T-helper 9 cell (primary cell): ENCODE results near the gene KBTBD2.
"Not testable (repeated sequence)": the region's sequence is repeated elsewhere in the genome, so short reads cannot be mapped to it uniquely, and the experiment has no call there.

Source experiments
- DNase-seq: peaks from one replicate; pipeline ENCODE4 v3.0.0-alpha.2; 2020
- total RNA-seq, 2 donors: gene quantifications; one replicate each; lab custom pipeline; 2026; lab: John Stamatoyannopoulos, UW

Gene KBTBD2
- total RNA-seq = 119 to 161 reads per million in 2 donors

- peak; percentile 46 for DNase-seq
These were observed at the start of gene KBTBD2 for GRCh38 chr7:32891043-32891799. Gene KBTBD2 (minus strand): TSS chr7:32891760. CDS start chr7:32879604, 12,156 bp downstream.

GRCh38 chr7:32941181-32941580 lies 49.6 kb upstream of the KBTBD2 start:
- DNase-seq = no peak

GRCh38 chr7:32937344-32938174 lies 46.0 kb upstream of the KBTBD2 start:
- no peak for DNase-seq

GRCh38 chr7:32936689-32937088 lies 45.1 kb upstream of the KBTBD2 start:
- DNase-seq = no peak

GRCh38 chr7:32935558-32935957 lies 44.0 kb upstream of the KBTBD2 start:
- DNase-seq = no peak

- DNase-seq = no peak
These were observed 38.8 kb upstream of the KBTBD2 start for GRCh38 chr7:32930378-32930777.

- no peak for DNase-seq
These were observed 38.0 kb upstream of the KBTBD2 start for GRCh38 chr7:32929430-32930143.

- no peak for DNase-seq
These were observed 37.3 kb upstream of the KBTBD2 start for GRCh38 chr7:32928785-32929298.

GRCh38 chr7:32921896-32922295 lies 30.3 kb upstream of the KBTBD2 start:
- DNase-seq = no peak

GRCh38 chr7:32916994-32917393 lies 25.4 kb upstream of the KBTBD2 start:
- DNase-seq = not testable (repeated sequence)

GRCh38 chr7:32916006-32916405 lies 24.4 kb upstream of the KBTBD2 start:
- DNase-seq = no peak

- no peak for DNase-seq
These were observed 23.5 kb upstream of the KBTBD2 start for GRCh38 chr7:32915041-32915536.

- DNase-seq = no peak
These were observed 22.6 kb upstream of the KBTBD2 start for GRCh38 chr7:32914184-32914583.

GRCh38 chr7:32910195-32910594 lies 18.6 kb upstream of the KBTBD2 start:
- DNase-seq = no peak

GRCh38 chr7:32905175-32905662 lies 13.7 kb upstream of the KBTBD2 start:
- DNase-seq = peak; percentile 53

- no peak for DNase-seq
These were observed 10.1 kb upstream of the KBTBD2 start for GRCh38 chr7:32901629-32902028.

GRCh38 chr7:32900433-32900995 lies 9.0 kb upstream of the KBTBD2 start:
- DNase-seq = no peak

GRCh38 chr7:32897376-32897775 lies 5.8 kb upstream of the KBTBD2 start:
- DNase-seq = not testable (repeated sequence)

- no peak for DNase-seq
These were observed 5.2 kb upstream of the KBTBD2 start for GRCh38 chr7:32896564-32897347.

GRCh38 chr7:32894171-32894570 lies 2.6 kb upstream of the KBTBD2 start:
- no peak for DNase-seq

- DNase-seq = no peak
These were observed 2.2 kb upstream of the KBTBD2 start for GRCh38 chr7:32893722-32894121.

GRCh38 chr7:32893207-32893524 lies 1.6 kb upstream of the KBTBD2 start:
- no peak for DNase-seq
